ENCODE data around the gene HCFC1R1. TPM values are rescaled to one million over a fixed set of nuclear protein-coding genes. Genes with fewer than 3 reads are reported as not detected.

The HCFC1R1 gene
- total RNA-seq, 1 experiment from 2014 or later: 60.0 TPM

GRCh38 chr16:3028716-3029319 is 5.1 kb upstream of the HCFC1R1 start:
- Histone ChIP-seq H3K9me2 (ENCODE audit: insufficient read depth) (no peaks in the 10 kb centered on the region), H3K27me3 (ENCODE audit: insufficient read depth, low read length) (no peaks in the 10 kb centered on the region), H4K20me1 (ENCODE audit: insufficient read depth) (no peaks in the 10 kb centered on the region), H3K4me1 (ENCODE audit: control insufficient read depth in 1 of 2, insufficient read depth in 2 of 2, low read length in 2 of 2) (peaks cover 4 to 43% of the 10 kb centered on the region in 2 experiments; a peak in 3 of 4 replicates), H3K36me3 (ENCODE audit: control insufficient read depth in 1 of 2, insufficient read depth in 2 of 2, low read length in 2 of 2) (peaks cover 8 to 18% of the 10 kb centered on the region in 2 experiments; a peak in 2 of 4 replicates), H3K9me3 (ENCODE audit: control insufficient read depth in 1 of 2, insufficient read depth in 1 of 2, low read depth in 1 of 2, low read length in 2 of 2) (no peaks in the 10 kb centered on the region), H3K4me2 (ENCODE audit: low read length) (0 out of 2 replicates have a peak overlapping the region, but pooled peaks have one; percentile 71), H2AFZ (ENCODE audit: low read depth, low read length, poor library complexity, severe bottlenecking) (no peak overlapping the region), H3K27ac (ENCODE audit: low read depth, low read length) (peak overlapping the region; percentile 37; the same call in 1 of the 2 replicates), H3K79me2 (ENCODE audit: insufficient read depth, low read length) (peaks cover 10% of the 10 kb centered on the region; the same call in 1 of the 2 replicates), H3K4me3 (replicated peaks in 1 of 2; ENCODE audit: low read depth in 1 of 2, low read length in 2 of 2) (no peak overlapping the region), H3K9ac (ENCODE audit: low read length) (no peak overlapping the region)
- POLR2A ChIA-PET: interaction anchor here (0.6 to 1.9 kb wide), 6 partner anchors 10 to 1224 kb away, joined by 3 to 16 read pairs (median 4); no protein-coding TSS in a partner anchor
- RAD21 ChIA-PET (ENCODE audit: low non-redundant PET in 1 of 2, low total read pairs in 2 of 2, uncharacterized antibody in 2 of 2, unreplicated experiment in 2 of 2): interaction anchor here (0.7 to 1.0 kb wide), 3 partner anchors 25 to 121 kb away, joined by 3 to 8 read pairs (median 7); no protein-coding TSS in a partner anchor
- TF ChIP-seq YY1 (IDR thresholded peaks at IDR 0.05; ENCODE audit: extremely low read depth, insufficient replicate concordance, low read depth, low read length) (no peak), ATF3 (IDR thresholded peaks at IDR 0.05) (no peak), MAX (IDR thresholded peaks at IDR 0.05) (no peak), JUND (IDR thresholded peaks at IDR 0.05) (no peak), ZFX (IDR thresholded peaks at IDR 0.05) (no peak), EZH2phosphoT487 (IDR thresholded peaks at IDR 0.05; ENCODE audit: borderline replicate concordance) (no peak), POLR2A (IDR thresholded peaks at IDR 0.05; ENCODE audit: borderline replicate concordance, extremely low read depth, insufficient read depth, insufficient read length) (no peak)
- TF ChIP-seq, protein P1, sequence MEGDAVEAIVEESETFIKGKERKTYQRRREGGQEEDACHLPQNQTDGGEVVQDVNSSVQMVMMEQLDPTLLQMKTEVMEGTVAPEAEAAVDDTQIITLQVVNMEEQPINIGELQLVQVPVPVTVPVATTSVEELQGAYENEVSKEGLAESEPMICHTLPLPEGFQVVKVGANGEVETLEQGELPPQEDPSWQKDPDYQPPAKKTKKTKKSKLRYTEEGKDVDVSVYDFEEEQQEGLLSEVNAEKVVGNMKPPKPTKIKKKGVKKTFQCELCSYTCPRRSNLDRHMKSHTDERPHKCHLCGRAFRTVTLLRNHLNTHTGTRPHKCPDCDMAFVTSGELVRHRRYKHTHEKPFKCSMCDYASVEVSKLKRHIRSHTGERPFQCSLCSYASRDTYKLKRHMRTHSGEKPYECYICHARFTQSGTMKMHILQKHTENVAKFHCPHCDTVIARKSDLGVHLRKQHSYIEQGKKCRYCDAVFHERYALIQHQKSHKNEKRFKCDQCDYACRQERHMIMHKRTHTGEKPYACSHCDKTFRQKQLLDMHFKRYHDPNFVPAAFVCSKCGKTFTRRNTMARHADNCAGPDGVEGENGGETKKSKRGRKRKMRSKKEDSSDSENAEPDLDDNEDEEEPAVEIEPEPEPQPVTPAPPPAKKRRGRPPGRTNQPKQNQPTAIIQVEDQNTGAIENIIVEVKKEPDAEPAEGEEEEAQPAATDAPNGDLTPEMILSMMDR (IDR thresholded peaks at IDR 0.05 in 2 of 3, conservative IDR thresholded peaks at IDR 0.05 in 1 of 3; ENCODE audit: borderline replicate concordance in 1 of 3, insufficient read depth in 1 of 3, low read depth in 2 of 3, low read length in 2 of 3): no peak
- no peak for ATAC-seq
- intact Hi-C loops (cut with micrococcal nuclease): no loop called here
- DNase-seq (ENCODE audit: low read depth, low spot score): no peak
- CTCF ChIA-PET: interaction anchor here (0.6 to 2.0 kb wide), 19 partner anchors 9 to 143 kb away, joined by 3 to 29 read pairs (median 5); partner anchors contain the start of genes KREMEN2 and TNFRSF12A
- BruUV-seq (replicated peaks): no TSS peak

Data from HCT116 (cell line).